Measurements from ENCODE around the gene MEGF6.

MEGF6 gene

DNA sequence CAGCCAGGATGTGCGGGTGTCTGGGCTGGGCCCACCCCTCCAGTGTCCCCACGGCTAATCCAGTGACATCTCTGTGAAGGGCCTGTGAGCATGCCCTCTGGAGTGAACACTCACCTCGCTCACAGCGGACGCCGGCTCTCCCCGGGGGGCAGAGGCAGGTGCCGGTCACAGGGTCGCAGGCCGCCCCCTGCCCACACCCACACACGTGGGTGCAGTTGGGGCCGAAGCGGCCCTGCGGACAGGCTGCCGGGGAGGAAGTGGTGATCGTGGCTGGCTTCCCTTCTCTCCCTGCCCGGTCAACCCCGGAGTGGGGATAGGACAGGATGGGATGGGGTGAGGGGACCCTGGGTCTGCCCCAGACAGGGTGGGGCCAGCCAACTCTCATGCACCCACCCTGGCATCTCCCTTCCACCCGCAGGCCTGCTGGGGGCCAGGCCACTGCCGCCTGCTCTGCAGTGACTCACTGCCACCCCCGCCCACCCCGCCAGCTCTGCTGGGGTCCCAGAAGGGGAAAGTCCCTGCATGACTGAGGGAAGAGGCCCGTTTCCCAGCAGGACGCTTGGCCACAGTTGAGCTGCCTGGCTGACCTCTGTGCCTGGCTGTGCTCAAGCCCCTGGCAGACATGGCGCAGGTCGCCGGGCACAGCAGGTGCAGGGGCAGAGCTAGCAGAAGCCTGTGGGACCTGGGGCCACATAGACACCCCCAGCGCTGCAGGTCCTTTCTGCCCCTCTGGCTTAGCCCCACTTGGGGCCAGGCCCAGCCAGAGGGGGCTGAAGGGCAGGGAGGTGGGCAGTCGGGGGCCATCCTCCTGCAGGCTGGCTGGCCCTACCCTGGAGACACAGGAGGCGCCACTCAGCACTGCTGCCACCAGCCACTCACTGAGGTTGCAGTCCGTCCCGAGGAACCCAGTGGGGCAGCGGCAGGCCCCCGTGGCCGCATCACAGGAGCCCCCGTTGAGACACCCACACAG is 115.2 kb downstream of the MEGF6 start:
- Histone ChIP-seq H3K4me3 (ENCODE audit: low read depth, low read length) (no peak overlapping the region), H3K36me3 (no peaks in the 10 kb centered on the region), H3K27me3 (no peaks in the 10 kb centered on the region), H3K4me1 (no peaks in the 10 kb centered on the region), H3K9me3 (no peaks in the 10 kb centered on the region)
- TF ChIP-seq, protein P1, sequence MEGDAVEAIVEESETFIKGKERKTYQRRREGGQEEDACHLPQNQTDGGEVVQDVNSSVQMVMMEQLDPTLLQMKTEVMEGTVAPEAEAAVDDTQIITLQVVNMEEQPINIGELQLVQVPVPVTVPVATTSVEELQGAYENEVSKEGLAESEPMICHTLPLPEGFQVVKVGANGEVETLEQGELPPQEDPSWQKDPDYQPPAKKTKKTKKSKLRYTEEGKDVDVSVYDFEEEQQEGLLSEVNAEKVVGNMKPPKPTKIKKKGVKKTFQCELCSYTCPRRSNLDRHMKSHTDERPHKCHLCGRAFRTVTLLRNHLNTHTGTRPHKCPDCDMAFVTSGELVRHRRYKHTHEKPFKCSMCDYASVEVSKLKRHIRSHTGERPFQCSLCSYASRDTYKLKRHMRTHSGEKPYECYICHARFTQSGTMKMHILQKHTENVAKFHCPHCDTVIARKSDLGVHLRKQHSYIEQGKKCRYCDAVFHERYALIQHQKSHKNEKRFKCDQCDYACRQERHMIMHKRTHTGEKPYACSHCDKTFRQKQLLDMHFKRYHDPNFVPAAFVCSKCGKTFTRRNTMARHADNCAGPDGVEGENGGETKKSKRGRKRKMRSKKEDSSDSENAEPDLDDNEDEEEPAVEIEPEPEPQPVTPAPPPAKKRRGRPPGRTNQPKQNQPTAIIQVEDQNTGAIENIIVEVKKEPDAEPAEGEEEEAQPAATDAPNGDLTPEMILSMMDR (IDR thresholded peaks at IDR 0.05; ENCODE audit: low read depth, low read length): no peak
- no peak for DNase-seq

DNA sequence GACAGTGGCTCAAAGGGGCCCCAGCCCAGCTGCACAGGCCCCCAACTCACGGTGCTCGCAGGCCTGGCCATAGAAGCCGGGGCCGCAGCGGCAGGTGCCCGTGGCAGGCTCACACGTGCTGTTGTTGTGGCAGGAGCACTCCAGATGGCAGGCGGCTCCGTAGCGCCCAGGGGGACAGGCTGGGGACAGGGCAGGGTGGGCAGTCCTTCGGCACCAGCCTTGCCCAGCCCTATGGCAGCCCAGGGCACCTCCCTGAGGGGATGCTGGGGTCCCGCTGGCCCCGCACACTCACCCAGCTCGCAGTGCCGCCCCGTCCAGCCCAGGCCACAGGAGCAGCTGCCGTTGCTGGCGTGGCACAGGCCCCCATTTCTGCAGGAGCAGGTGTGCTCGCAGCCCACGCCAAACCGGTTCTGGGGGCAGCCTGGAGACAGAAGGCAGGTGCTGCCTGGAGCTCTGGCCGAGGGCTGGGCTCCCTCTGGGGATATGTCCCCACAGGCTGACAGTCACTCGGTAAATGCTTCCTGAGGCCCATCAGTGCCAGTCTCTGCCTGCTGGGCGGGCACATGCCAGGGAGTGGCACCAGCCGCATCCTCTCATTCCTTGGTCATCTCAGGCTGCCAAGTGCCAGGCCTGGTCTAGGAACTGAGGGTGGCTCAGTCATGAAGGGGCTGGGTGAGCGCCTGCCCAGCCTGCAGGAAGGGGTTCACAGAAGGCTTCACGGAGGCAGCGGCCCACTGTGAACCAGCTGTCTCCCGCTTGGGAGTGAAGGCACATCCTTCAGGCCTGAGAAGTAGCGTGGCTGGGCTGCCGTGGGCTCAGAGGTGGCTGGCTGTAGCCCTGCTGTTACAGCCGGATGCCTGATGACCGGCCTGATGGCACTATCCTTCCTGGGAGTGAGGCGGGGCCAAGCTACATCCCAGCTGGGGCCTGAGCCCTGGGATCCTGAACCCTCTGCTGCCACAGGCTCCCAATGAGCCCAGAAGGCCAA is 116.7 kb downstream of the MEGF6 start:
- H3K27me3 ChIP-seq: no peaks in the 10 kb centered on the region
- H3K4me1 ChIP-seq: no peaks in the 10 kb centered on the region
- H3K36me3 ChIP-seq: no peaks in the 10 kb centered on the region
- DNase-seq: no peak
- no peaks in the 10 kb centered on the region for H3K9me3 ChIP-seq
- TF ChIP-seq, protein P1 (IDR thresholded peaks at IDR 0.05; ENCODE audit: low read depth, low read length): no peak
- no peak overlapping the region for H3K4me3 ChIP-seq (ENCODE audit: low read depth, low read length)

DNA sequence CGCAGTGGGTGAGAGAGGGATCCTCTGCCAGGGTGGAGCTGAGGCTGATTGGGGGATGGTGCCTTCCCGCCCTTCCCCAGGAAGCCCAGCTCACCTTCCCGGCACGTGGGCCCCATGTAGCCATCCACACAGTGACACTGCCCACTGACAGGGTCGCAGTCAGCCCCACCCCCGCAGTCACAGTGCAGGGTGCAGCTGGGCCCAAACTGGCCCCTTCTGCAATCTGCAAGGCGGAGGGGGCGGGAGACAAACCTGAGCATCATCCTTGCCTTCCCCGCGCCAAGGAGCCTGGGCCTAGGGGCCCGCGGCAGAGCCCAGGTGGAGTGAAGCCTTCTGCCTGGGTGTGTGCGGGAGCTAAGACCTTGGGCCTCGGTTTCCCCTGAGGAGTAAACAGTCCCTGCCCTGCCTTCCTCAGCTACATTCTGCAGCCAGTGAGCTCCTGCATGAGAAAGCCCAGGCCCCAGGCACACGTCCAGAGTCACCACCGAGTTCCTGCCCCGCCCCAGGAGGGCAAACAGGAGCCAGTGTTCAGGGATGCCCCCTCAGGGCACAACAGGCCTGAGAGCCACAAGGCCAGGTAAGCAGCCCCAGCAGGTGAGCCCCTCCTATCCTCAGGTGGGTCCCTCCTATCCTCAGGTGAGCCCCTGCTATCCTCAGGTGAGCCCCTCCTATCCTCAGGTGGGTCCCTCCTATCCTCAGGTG is 118.6 kb downstream of the MEGF6 start:
- Histone ChIP-seq H3K36me3 (no peaks in the 10 kb centered on the region), H3K27me3 (no peaks in the 10 kb centered on the region), H3K4me1 (no peaks in the 10 kb centered on the region), H3K9me3 (no peaks in the 10 kb centered on the region), H3K4me3 (ENCODE audit: low read depth, low read length) (no peak overlapping the region)
- TF ChIP-seq, protein P1 (IDR thresholded peaks at IDR 0.05; ENCODE audit: low read depth, low read length): no peak
- no peak for DNase-seq

DNA sequence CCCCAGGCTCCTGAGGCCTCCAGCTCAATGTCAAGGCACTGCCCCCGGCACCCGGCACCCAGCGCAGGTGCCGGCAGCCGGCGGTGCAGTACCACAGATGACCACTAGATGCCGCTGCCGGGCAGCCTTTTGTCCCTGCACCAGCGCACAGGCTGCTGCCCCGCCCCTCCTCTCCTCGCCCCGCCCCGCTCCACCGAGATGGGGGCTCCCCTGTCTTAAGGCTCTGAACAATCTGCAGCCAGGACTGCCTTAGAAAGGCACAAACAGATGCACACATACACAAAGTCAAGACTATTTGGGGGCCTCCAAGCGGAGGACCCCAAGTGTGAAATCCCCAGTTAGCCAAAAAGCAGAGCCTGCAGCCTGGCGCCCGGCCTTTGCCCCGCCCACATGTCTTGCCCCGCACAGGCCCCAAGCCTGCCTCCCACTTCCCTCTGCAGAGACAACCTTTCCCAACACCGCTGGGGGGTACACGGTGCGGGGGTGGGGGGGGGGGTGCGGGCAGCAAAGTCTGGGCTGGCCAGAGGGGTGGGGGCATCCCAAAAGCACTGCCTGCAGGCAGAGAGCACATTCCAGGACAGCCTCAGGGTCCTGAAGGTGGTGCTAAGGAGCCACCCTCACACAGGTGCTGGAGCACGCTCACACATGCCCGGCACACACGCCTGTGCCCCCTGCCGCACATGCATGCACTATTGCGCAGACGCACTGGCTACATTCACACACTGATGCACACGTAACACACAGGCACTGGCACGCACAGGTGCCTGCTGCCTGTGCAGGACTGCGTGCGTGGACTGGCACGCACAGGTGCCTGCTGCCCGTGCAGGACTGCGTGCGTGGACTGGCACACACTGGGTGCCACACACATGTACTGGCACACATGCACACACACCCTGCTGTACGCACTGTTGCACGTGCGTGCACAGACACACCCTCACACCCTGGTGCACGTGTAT is 119.7 kb downstream of the MEGF6 start:
- TF ChIP-seq, protein P1 (IDR thresholded peaks at IDR 0.05; ENCODE audit: low read depth, low read length): peak; percentile 68
- no peaks in the 10 kb centered on the region for H3K9me3 ChIP-seq
- no peak overlapping the region for H3K4me3 ChIP-seq (ENCODE audit: low read depth, low read length)
- H3K4me1 ChIP-seq: no peaks in the 10 kb centered on the region
- no peaks in the 10 kb centered on the region for H3K27me3 ChIP-seq
- H3K36me3 ChIP-seq: no peaks in the 10 kb centered on the region
- DNase-seq: peak; percentile 68

Measured in BE2C (cell line).